ENCODE data around the gene GIGYF1.

DNA sequence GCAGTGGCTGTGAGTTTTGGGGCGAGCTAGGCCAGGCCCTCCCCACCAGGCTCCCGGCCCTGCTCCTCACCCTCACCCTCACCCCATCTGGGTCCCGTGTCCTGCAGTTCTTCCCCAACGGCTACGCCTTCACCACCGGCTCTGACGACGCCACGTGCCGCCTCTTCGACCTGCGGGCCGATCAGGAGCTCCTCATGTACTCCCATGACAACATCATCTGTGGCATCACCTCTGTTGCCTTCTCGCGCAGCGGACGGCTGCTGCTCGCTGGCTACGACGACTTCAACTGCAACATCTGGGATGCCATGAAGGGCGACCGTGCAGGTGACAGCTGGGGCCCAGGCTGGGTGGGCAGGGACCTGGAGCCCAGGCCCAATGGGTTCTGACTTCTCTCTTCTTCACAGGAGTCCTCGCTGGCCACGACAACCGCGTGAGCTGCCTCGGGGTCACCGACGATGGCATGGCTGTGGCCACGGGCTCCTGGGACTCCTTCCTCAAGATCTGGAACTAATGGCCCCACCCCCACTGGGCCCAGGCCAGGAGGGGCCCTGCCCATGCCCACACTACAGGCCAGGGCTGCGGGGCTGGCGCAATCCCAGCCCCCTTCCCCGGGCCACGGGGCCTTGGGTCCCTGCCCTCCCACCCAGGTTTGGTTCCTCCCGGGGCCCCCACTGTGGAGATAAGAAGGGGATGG is 15.6 kb downstream of the GIGYF1 start:
- TF ChIP-seq ZNF8 (CRISPR knock-in tag; IDR thresholded peaks at IDR 0.05) (no peak), ZFP3 (CRISPR knock-in tag; IDR thresholded peaks at IDR 0.05) (no peak), ZNF565 (CRISPR knock-in tag; conservative IDR thresholded peaks at IDR 0.05; ENCODE audit: low read depth) (no peak)
- TF ChIP-seq, protein P1, sequence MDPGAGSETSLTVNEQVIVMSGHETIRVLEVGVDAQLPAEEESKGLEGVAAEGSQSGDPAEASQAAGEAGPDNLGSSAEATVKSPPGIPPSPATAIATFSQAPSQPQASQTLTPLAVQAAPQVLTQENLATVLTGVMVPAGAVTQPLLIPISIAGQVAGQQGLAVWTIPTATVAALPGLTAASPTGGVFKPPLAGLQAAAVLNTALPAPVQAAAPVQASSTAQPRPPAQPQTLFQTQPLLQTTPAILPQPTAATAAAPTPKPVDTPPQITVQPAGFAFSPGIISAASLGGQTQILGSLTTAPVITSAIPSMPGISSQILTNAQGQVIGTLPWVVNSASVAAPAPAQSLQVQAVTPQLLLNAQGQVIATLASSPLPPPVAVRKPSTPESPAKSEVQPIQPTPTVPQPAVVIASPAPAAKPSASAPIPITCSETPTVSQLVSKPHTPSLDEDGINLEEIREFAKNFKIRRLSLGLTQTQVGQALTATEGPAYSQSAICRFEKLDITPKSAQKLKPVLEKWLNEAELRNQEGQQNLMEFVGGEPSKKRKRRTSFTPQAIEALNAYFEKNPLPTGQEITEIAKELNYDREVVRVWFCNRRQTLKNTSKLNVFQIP (CRISPR knock-in tag; IDR thresholded peaks at IDR 0.05; ENCODE audit: borderline replicate concordance, low read depth) = no peak
- TF ChIP-seq, protein P2, sequence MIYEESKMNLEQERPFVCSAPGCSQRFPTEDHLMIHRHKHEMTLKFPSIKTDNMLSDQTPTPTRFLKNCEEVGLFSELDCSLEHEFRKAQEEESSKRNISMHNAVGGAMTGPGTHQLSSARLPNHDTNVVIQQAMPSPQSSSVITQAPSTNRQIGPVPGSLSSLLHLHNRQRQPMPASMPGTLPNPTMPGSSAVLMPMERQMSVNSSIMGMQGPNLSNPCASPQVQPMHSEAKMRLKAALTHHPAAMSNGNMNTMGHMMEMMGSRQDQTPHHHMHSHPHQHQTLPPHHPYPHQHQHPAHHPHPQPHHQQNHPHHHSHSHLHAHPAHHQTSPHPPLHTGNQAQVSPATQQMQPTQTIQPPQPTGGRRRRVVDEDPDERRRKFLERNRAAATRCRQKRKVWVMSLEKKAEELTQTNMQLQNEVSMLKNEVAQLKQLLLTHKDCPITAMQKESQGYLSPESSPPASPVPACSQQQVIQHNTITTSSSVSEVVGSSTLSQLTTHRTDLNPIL (CRISPR knock-in tag; IDR thresholded peaks at IDR 0.05; ENCODE audit: low read depth) = no peak

All from SK-N-SH treated with all-trans-retinoic acid at 6 μM for 48 hours (cell line).